Osteocyte (in vitro differentiated cells): Measurements from ENCODE around the gene KIF26A. TPM values are rescaled to one million over a fixed set of nuclear protein-coding genes. Genes with fewer than 3 reads are reported as not detected.

Experiments
- DNase-seq: peaks from one replicate; pipeline ENCODE4 v3.0.0; 2021; ENCODE audit warnings: mixed read lengths; ENCODE audit not compliant: unreplicated experiment; ENCODE audit errors: extremely low spot score
- H3K27ac Mint-ChIP-seq: one replicate; pipeline ENCODE4 v1.8.0; 2021; ENCODE audit warnings: mild to moderate bottlenecking, mixed read lengths; ENCODE audit not compliant: unreplicated experiment
- H3K27me3 Mint-ChIP-seq: one replicate; pipeline ENCODE4 v1.8.0; 2021; ENCODE audit warnings: mixed read lengths; ENCODE audit not compliant: unreplicated experiment
- H3K36me3 Mint-ChIP-seq: one replicate; pipeline ENCODE4 v1.8.0; 2021; ENCODE audit warnings: mixed read lengths; ENCODE audit not compliant: unreplicated experiment
- H3K4me1 Mint-ChIP-seq: one replicate; pipeline ENCODE4 v1.8.0; 2021; ENCODE audit warnings: mixed read lengths; ENCODE audit not compliant: unreplicated experiment
- H3K4me3 Mint-ChIP-seq: one replicate; pipeline ENCODE4 v1.8.0; 2021; ENCODE audit warnings: mild to moderate bottlenecking, moderate library complexity, mixed read lengths; ENCODE audit not compliant: unreplicated experiment
- H3K9me3 Mint-ChIP-seq: one replicate; pipeline ENCODE4 v1.8.0; 2021; ENCODE audit warnings: mixed read lengths; ENCODE audit not compliant: unreplicated experiment
- CTCF ChIP-seq: fragments of 200-600 bp; sonication (generic); IDR thresholded peaks from 2 replicates; pipeline ENCODE4 v1.5.0; 2021; ENCODE audit warnings: antibody characterized with exemption, mild to moderate bottlenecking, moderate library complexity
- total RNA-seq: library from RNA; stranded (reverse); gene quantifications from 2 replicates; pipeline ENCODE4 v1.2.1, GENCODE V29; 2021

The KIF26A gene
- total RNA-seq, 1 donor from 2014 or later = 4.5 TPM

GRCh38 chr14:104166698-104167097, 28.3 kb downstream of the KIF26A start:
- no peaks in the 10 kb centered on the region for H3K36me3 Mint-ChIP-seq
- DNase-seq = no peak
- H3K9me3 Mint-ChIP-seq = no peaks in the 10 kb centered on the region
- no peak for TF ChIP-seq CTCF
- H3K27ac Mint-ChIP-seq = no peak overlapping the region
- H3K4me1 Mint-ChIP-seq = no peaks in the 10 kb centered on the region
- H3K27me3 Mint-ChIP-seq = no peaks in the 10 kb centered on the region
- H3K4me3 Mint-ChIP-seq = no peak overlapping the region

- TF ChIP-seq CTCF = no peak
- Mint-ChIP-seq H3K4me1 (no peaks in the 10 kb centered on the region), H3K27ac (no peak overlapping the region), H3K9me3 (no peaks in the 10 kb centered on the region), H3K27me3 (no peaks in the 10 kb centered on the region), H3K4me3 (no peak overlapping the region), H3K36me3 (no peaks in the 10 kb centered on the region)
- no peak for DNase-seq
These were observed 30.2 kb downstream of the KIF26A start for GRCh38 chr14:104168603-104169002.

DNA sequence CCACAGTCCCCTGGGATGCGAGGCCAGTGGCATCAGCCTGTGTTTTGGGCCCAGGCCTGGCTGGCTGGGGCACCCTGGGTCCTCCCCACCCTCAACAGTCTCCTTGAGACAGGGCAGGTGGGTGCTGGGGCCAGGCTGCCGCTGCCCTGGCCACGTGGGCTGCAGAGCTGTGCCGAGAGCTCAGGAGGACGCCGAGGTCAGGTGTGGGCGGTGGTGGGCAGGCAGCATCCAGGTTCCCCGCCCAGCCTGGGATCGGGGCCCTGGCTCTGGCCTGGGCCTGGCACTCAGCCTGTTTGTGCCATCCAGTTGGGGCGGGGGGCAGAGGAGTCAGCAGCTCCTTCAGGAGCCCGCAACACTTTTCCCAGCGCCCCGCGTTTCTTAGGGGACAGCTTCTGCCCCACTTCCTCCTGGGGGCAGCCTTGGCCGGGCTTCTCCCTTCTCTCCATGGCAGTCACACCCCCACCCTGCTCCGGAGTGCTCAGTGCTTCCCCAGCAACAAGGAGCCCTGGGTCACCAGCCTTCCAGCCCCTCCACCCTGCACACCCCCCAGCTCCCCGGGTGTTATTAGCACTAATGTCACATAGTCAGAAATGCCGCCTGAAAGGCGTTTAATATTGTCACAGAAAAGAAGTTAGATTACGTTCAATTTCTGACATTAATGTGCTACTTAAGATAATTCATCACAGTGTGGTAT, 30.8 kb downstream of the KIF26A start:
- Mint-ChIP-seq H3K9me3 (no peaks in the 10 kb centered on the region), H3K4me3 (no peak overlapping the region), H3K27ac (no peak overlapping the region), H3K27me3 (no peaks in the 10 kb centered on the region), H3K36me3 (no peaks in the 10 kb centered on the region), H3K4me1 (no peaks in the 10 kb centered on the region)
- TF ChIP-seq CTCF = no peak
- DNase-seq = no peak

- Mint-ChIP-seq H3K36me3 (no peaks in the 10 kb centered on the region), H3K9me3 (no peaks in the 10 kb centered on the region), H3K4me3 (no peak overlapping the region), H3K4me1 (no peaks in the 10 kb centered on the region), H3K27me3 (no peaks in the 10 kb centered on the region), H3K27ac (no peak overlapping the region)
- no peak for TF ChIP-seq CTCF
- no peak for DNase-seq
These were observed 31.5 kb downstream of the KIF26A start for GRCh38 chr14:104169699-104170479.

DNA sequence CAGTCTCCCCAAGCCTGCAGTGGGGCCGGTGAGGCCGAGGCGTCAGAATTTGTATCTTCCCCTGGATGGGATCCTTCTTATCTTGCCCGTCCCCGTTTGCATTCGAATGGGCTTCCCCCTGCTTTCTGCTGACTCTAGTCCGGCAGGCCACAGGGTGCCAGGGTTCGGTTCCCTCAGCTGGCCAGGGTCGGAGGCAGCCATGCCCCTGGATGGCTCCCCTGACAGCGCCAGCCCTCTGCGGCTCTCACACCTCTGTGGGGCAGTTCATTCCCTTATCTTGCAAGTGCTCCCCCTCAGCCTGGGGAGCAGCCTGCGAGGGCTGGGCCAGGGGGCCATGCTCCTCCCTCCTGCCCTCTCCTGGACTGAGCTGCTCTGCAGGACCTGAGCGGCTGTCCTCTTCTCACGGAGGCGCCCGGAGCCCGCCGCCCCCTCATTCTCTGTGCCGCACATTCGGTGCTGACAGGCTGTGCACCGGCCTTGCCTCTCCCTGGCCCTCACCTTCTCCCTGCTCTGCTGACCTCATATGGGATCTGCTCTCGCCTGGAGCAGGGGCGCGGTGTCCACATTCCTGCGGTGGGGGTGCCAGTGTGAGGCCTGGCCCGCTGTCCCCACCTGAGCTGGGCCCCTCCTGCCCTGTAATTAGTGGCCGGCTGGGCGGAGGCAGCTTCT, 32.8 kb downstream of the KIF26A start:
- H3K27ac Mint-ChIP-seq = no peak overlapping the region
- no peaks in the 10 kb centered on the region for H3K4me1 Mint-ChIP-seq
- H3K27me3 Mint-ChIP-seq = no peaks in the 10 kb centered on the region
- no peaks in the 10 kb centered on the region for H3K9me3 Mint-ChIP-seq
- H3K4me3 Mint-ChIP-seq = no peak overlapping the region
- H3K36me3 Mint-ChIP-seq = no peaks in the 10 kb centered on the region
- no peak for DNase-seq
- TF ChIP-seq CTCF = no peak
